Astrocyte (in vitro differentiated cells and primary cell): ENCODE results near the gene DCTD.

Source experiments
- EZH2 ChIP-seq: IDR thresholded peaks from 2 replicates; pipeline ENCODE4 v1.6.1; 2012; ENCODE audit warnings: mild to moderate bottlenecking, low read length, inconsistent platforms; ENCODE audit not compliant: insufficient read depth
- TF ChIP-seq, protein P1 (sequence below): IDR thresholded peaks from 2 replicates; pipeline ENCODE4 v1.5.1; 2011; ENCODE audit warnings: low read depth, mild to moderate bottlenecking, inconsistent platforms, low read length, moderate library complexity; ENCODE audit not compliant: insufficient read depth

DNA sequence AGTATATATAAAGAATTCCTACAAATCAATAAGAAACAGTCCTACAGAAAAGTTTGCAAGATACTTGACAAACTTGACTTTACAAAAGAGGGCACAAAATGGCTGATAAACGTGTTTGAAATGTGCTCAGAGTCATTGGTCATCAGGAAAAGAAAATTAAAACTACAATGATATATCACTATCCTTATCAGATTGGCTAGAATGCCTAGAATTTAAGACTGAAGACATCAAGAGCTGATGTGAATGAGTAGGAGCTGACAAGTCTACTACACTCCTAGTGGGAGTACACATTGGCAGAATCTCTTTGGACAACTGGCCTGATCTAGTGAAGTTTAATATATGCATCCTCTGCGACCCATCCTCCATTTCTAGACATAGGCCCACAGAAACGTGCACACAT lies 10.3 kb upstream of the DCTD start:
- TF ChIP-seq, protein P1, sequence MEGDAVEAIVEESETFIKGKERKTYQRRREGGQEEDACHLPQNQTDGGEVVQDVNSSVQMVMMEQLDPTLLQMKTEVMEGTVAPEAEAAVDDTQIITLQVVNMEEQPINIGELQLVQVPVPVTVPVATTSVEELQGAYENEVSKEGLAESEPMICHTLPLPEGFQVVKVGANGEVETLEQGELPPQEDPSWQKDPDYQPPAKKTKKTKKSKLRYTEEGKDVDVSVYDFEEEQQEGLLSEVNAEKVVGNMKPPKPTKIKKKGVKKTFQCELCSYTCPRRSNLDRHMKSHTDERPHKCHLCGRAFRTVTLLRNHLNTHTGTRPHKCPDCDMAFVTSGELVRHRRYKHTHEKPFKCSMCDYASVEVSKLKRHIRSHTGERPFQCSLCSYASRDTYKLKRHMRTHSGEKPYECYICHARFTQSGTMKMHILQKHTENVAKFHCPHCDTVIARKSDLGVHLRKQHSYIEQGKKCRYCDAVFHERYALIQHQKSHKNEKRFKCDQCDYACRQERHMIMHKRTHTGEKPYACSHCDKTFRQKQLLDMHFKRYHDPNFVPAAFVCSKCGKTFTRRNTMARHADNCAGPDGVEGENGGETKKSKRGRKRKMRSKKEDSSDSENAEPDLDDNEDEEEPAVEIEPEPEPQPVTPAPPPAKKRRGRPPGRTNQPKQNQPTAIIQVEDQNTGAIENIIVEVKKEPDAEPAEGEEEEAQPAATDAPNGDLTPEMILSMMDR = no peak
- TF ChIP-seq EZH2 = no peak
